ENCODE results near the gene XXYLT1.
"Not testable (repeated sequence)": the region's sequence is repeated elsewhere in the genome, so short reads cannot be mapped to it uniquely, and the experiment has no call there.

The XXYLT1 gene, protein sequence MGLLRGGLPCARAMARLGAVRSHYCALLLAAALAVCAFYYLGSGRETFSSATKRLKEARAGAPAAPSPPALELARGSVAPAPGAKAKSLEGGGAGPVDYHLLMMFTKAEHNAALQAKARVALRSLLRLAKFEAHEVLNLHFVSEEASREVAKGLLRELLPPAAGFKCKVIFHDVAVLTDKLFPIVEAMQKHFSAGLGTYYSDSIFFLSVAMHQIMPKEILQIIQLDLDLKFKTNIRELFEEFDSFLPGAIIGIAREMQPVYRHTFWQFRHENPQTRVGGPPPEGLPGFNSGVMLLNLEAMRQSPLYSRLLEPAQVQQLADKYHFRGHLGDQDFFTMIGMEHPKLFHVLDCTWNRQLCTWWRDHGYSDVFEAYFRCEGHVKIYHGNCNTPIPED

DNA sequence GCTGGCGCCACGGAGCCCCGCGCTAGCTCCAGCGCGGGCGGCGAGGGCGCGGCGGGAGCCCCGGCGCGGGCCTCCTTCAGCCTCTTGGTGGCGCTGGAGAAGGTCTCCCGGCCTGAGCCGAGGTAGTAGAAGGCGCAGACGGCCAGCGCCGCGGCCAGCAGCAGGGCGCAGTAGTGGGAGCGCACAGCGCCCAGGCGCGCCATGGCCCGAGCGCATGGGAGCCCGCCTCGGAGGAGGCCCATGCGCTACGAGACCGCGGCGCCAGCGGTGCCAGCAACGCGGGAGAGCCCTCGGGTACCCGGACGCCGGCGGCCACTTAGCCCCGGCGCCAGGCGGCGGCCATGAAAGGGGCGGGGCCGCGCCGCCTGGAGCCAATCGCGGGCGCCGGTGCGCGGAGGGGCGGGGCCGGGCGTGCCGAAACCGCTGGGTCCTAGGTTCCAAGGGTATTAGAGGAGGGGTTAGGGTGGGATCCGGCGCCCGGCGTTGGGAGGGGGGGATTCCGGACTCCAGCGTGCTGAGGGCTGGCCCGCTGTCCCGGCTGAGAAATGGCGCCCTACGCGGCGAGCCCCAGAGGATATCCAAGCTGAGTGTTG, at the start of gene XXYLT1:
Gene XXYLT1, minus strand, starts transcription at position 343 of the 593 bp plus-strand sequence. Its CDS starts 101 bp downstream, at position 242.
- Histone ChIP-seq H3K36me3 (ENCODE audit: control insufficient read depth in 1 of 2, insufficient read depth in 2 of 2, low read length in 2 of 2) (no peaks in the 10 kb centered on the region), H3K4me1 (ENCODE audit: control insufficient read depth in 1 of 2, insufficient read depth in 2 of 2, low read length in 2 of 2) (peaks cover 19 to 24% of the 10 kb centered on the region in 2 donors), H3K4me3 (ENCODE audit: low read depth in 1 of 2, low read length in 2 of 2) (peak within 1 kb of the TSS; percentile 63 to 81), H3K27ac (ENCODE audit: low read length) (no peak within 1 kb of the TSS), H3K9me3 (ENCODE audit: control insufficient read depth in 1 of 2, low read length in 2 of 2) (no peaks in the 10 kb centered on the region), H3K27me3 (ENCODE audit: low read depth, low read length) (no peaks in the 10 kb centered on the region)

DNA sequence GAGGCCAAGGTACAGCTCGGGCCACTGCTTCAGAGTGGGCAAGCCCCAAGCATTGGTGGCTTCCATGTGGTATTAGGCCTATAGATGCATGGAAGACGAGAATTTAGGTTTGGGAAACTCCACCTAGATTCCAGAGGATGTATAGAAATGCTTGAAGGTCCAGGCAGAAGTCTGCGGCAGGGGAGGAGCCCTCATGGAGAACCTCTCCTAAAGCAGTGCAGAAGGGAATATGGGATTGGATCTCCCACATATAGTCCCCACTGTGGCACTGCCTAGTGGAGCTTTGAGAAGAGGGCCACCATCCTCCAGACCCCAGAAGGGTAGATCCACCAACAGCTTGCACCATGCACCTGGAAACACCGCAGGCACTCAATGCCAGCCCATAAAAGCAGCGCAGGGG, 48.1 kb upstream of the XXYLT1 start:
- no peaks in the 10 kb centered on the region for H3K4me1 ChIP-seq (ENCODE audit: control insufficient read depth in 1 of 2, insufficient read depth in 2 of 2, low read length in 2 of 2)

GRCh38 chr3:195312714-195313113, 41.8 kb upstream of the XXYLT1 start:
- Histone ChIP-seq H3K36me3 (ENCODE audit: control insufficient read depth in 1 of 2, insufficient read depth in 2 of 2, low read length in 2 of 2) (peaks cover 4 to 5% of the 10 kb centered on the region in 2 donors), H3K4me3 (ENCODE audit: low read depth in 1 of 2, low read length in 2 of 2) (no peak overlapping the region), H3K4me1 (ENCODE audit: control insufficient read depth in 1 of 2, insufficient read depth in 2 of 2, low read length in 2 of 2) (no peaks in the 10 kb centered on the region), H3K27ac (ENCODE audit: low read length) (no peak overlapping the region), H3K9me3 (ENCODE audit: control insufficient read depth in 1 of 2, low read length in 2 of 2) (no peaks in the 10 kb centered on the region), H3K27me3 (ENCODE audit: low read depth, low read length) (no peaks in the 10 kb centered on the region)

More for the DNA sequence above, 48.1 kb upstream of the XXYLT1 start:
- no peak overlapping the region for H3K27ac ChIP-seq (ENCODE audit: low read length)
- no peak overlapping the region for H3K4me3 ChIP-seq (ENCODE audit: low read depth in 1 of 2, low read length in 2 of 2)
- no peaks in the 10 kb centered on the region for H3K27me3 ChIP-seq (ENCODE audit: low read depth, low read length)
- H3K9me3 ChIP-seq (ENCODE audit: control insufficient read depth in 1 of 2, low read length in 2 of 2), result no peaks in the 10 kb centered on the region
- H3K36me3 ChIP-seq (ENCODE audit: control insufficient read depth in 1 of 2, insufficient read depth in 2 of 2, low read length in 2 of 2), result peaks cover 0 to 29% of the 10 kb centered on the region in 2 donors

DNA sequence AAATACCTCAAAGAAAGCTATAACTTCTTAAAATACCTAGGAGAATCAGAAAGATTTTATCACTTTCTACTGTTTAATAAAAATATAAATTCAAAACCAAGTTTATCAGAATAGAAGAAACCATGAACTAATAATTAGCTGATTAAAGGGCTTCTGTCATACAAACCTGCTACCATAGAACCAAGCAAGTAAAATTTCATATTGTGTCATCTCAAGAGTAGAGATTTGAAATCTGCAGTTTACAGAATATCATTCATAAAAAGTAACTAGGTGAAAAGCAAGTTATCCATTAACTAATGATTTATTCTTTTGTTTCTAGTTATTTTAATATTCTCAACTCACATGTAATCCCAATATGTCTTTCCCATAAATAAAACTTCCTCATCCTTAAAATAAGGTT, 36.8 kb upstream of the XXYLT1 start:
- H3K9me3 ChIP-seq (ENCODE audit: control insufficient read depth in 1 of 2, low read length in 2 of 2), result no peaks in the 10 kb centered on the region
- no peak overlapping the region for H3K27ac ChIP-seq (ENCODE audit: low read length)
- no peak overlapping the region for H3K4me3 ChIP-seq (ENCODE audit: low read depth in 1 of 2, low read length in 2 of 2)
- H3K4me1 ChIP-seq (ENCODE audit: control insufficient read depth in 1 of 2, insufficient read depth in 2 of 2, low read length in 2 of 2), result no peaks in the 10 kb centered on the region
- no peaks in the 10 kb centered on the region for H3K27me3 ChIP-seq (ENCODE audit: low read depth, low read length)
- peaks cover 4 to 17% of the 10 kb centered on the region in 2 donors for H3K36me3 ChIP-seq (ENCODE audit: control insufficient read depth in 1 of 2, insufficient read depth in 2 of 2, low read length in 2 of 2)

GRCh38 chr3:195306369-195306768, 35.4 kb upstream of the XXYLT1 start:
- H3K9me3 ChIP-seq (ENCODE audit: control insufficient read depth in 1 of 2, low read length in 2 of 2), result no peaks in the 10 kb centered on the region
- no peaks in the 10 kb centered on the region for H3K27me3 ChIP-seq (ENCODE audit: low read depth, low read length)
- no peak overlapping the region for H3K4me3 ChIP-seq (ENCODE audit: low read depth in 1 of 2, low read length in 2 of 2)
- no peaks in the 10 kb centered on the region for H3K4me1 ChIP-seq (ENCODE audit: control insufficient read depth in 1 of 2, insufficient read depth in 2 of 2, low read length in 2 of 2)
- no peak overlapping the region for H3K27ac ChIP-seq (ENCODE audit: low read length)
- peaks cover 7 to 24% of the 10 kb centered on the region in 2 donors for H3K36me3 ChIP-seq (ENCODE audit: control insufficient read depth in 1 of 2, insufficient read depth in 2 of 2, low read length in 2 of 2)

DNA sequence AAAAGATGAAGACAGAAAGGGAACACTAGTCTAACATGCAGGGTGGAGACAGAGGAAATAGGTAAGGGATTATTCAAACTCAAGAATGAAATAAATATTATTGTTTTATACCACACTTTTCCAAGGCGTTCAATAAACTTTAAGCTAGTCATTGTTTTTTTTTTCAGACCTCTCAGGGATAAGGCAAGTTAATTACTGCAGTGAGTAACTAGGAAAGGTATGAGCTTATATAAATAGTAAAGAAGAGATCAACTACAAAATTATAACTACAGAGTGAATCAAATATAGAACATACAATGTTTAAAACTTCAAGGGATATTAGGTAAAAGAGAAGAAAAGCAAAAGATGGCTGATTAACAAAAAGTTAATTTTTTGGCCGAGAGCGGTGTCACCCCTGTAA, 31.5 kb upstream of the XXYLT1 start:
- Histone ChIP-seq H3K27ac (ENCODE audit: low read length) (no peak overlapping the region), H3K36me3 (ENCODE audit: control insufficient read depth in 1 of 2, insufficient read depth in 2 of 2, low read length in 2 of 2) (peaks cover 8 to 42% of the 10 kb centered on the region in 2 donors), H3K4me3 (ENCODE audit: low read depth in 1 of 2, low read length in 2 of 2) (no peak overlapping the region), H3K27me3 (ENCODE audit: low read depth, low read length) (no peaks in the 10 kb centered on the region), H3K4me1 (ENCODE audit: control insufficient read depth in 1 of 2, insufficient read depth in 2 of 2, low read length in 2 of 2) (no peaks in the 10 kb centered on the region), H3K9me3 (ENCODE audit: control insufficient read depth in 1 of 2, low read length in 2 of 2) (no peaks in the 10 kb centered on the region)

DNA sequence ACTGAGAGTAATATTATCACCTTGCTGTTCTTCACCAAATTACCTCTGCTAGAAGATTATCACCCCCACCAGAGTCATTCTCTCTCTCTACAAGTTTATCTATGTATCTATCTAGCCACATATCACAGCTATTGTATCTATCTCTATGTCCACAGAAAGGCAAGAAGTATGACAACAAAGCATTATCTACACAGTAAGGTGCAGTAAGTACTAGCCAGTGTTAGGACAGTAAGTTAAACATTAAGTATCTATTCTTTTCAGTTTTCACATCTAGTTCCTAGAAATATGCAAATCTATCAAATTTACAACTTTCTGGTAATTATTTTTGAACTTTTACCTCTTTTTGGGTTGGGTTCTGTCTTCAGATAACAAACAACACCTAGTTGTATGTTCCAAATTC, 26.5 kb upstream of the XXYLT1 start:
- Histone ChIP-seq H3K9me3 (ENCODE audit: control insufficient read depth in 1 of 2, low read length in 2 of 2) (no peaks in the 10 kb centered on the region), H3K36me3 (ENCODE audit: control insufficient read depth in 1 of 2, insufficient read depth in 2 of 2, low read length in 2 of 2) (peaks cover 29 to 41% of the 10 kb centered on the region in 2 donors), H3K27ac (ENCODE audit: low read length) (no peak overlapping the region), H3K4me1 (ENCODE audit: control insufficient read depth in 1 of 2, insufficient read depth in 2 of 2, low read length in 2 of 2) (no peaks in the 10 kb centered on the region), H3K4me3 (ENCODE audit: low read depth in 1 of 2, low read length in 2 of 2) (no peak overlapping the region), H3K27me3 (ENCODE audit: low read depth, low read length) (no peaks in the 10 kb centered on the region)

GRCh38 chr3:195296662-195297061, 25.7 kb upstream of the XXYLT1 start:
- H3K4me3 ChIP-seq (ENCODE audit: low read depth in 1 of 2, low read length in 2 of 2), result no peak overlapping the region
- peaks cover 32 to 37% of the 10 kb centered on the region in 2 donors for H3K36me3 ChIP-seq (ENCODE audit: control insufficient read depth in 1 of 2, insufficient read depth in 2 of 2, low read length in 2 of 2)
- H3K9me3 ChIP-seq (ENCODE audit: control insufficient read depth in 1 of 2, low read length in 2 of 2), result no peaks in the 10 kb centered on the region
- no peaks in the 10 kb centered on the region for H3K27me3 ChIP-seq (ENCODE audit: low read depth, low read length)
- H3K27ac ChIP-seq (ENCODE audit: low read length), result no peak overlapping the region
- H3K4me1 ChIP-seq (ENCODE audit: control insufficient read depth in 1 of 2, insufficient read depth in 2 of 2, low read length in 2 of 2), result no peaks in the 10 kb centered on the region

- no peaks in the 10 kb centered on the region for H3K4me1 ChIP-seq (ENCODE audit: control insufficient read depth in 1 of 2, insufficient read depth in 2 of 2, low read length in 2 of 2)
- H3K9me3 ChIP-seq (ENCODE audit: control insufficient read depth in 1 of 2, low read length in 2 of 2), result no peaks in the 10 kb centered on the region
- no peaks in the 10 kb centered on the region for H3K27me3 ChIP-seq (ENCODE audit: low read depth, low read length)
- no peak overlapping the region for H3K4me3 ChIP-seq (ENCODE audit: low read depth in 1 of 2, low read length in 2 of 2)
- H3K27ac ChIP-seq (ENCODE audit: low read length), result no peak overlapping the region
- H3K36me3 ChIP-seq (ENCODE audit: control insufficient read depth in 1 of 2, insufficient read depth in 2 of 2, low read length in 2 of 2), result peaks cover 35 to 51% of the 10 kb centered on the region in 2 donors
Measured at GRCh38 chr3:195291121-195291520, 20.2 kb upstream of the XXYLT1 start.

DNA sequence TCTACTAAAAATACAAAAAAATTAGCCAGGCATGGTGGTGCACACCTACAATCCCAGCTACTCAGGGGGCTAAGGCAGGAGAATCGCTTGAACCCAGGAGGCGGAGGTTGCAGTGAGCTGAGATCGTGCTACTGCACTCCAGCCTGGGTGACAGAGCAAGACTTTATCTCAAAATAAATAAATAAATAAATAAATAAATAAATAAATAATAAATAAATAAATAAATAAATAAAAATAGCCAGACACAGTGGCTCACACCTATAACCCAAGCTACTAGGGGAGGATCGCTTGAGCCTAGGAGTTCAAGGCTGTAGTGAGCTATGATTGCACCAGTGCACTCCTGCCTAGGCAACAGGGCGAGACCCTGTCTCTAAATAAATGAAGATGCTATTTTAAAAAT, 19.7 kb upstream of the XXYLT1 start:
- not testable (repeated sequence) for H3K9me3 ChIP-seq (ENCODE audit: control insufficient read depth in 1 of 2, low read length in 2 of 2); H3K27ac ChIP-seq (ENCODE audit: low read length); H3K4me1 ChIP-seq (ENCODE audit: control insufficient read depth in 1 of 2, insufficient read depth in 2 of 2, low read length in 2 of 2); H3K27me3 ChIP-seq (ENCODE audit: low read depth, low read length); H3K4me3 ChIP-seq (ENCODE audit: low read depth in 1 of 2, low read length in 2 of 2)
- H3K36me3 ChIP-seq (ENCODE audit: control insufficient read depth in 1 of 2, insufficient read depth in 2 of 2, low read length in 2 of 2), result peaks cover 35 to 51% of the 10 kb centered on the region in 2 donors

DNA sequence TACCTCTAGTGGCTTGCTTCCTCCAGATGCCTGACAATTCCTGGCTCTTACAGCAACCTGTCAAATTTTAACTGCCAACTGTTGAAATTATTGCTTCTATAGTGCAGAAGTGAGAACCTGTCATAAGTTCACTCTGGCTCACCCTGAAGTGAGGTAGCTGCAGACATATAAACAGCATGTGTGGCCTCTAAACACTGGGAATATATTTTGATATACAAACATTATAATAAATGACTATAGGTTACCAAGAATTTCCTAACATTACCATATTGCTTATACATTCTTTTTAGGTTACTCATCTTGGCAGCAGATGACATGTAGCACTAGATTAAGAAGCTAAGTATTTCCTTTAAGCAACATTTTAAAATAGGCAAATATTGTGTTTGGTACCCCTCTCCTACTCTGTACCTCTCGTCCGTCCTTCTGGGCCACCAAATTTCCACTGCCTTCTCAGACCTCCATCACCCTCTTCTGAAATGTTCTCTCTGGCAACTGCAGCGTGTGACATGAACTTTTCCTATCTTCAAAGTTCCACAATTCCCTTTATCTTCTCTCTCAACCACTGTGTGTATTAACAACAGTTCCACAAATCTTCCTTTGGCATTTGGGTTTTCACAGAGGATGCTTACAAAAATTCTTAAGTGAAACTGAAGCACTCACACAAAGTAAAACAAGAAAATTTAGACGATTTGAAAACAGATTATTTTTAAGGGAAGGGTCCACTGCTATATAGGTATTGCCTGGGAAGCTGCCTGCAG, 15.3 kb upstream of the XXYLT1 start:
- no peaks in the 10 kb centered on the region for H3K27me3 ChIP-seq (ENCODE audit: low read depth, low read length)
- H3K4me1 ChIP-seq (ENCODE audit: control insufficient read depth in 1 of 2, insufficient read depth in 2 of 2, low read length in 2 of 2), result no peaks in the 10 kb centered on the region
- no peak overlapping the region for H3K27ac ChIP-seq (ENCODE audit: low read length)
- H3K36me3 ChIP-seq (ENCODE audit: control insufficient read depth in 1 of 2, insufficient read depth in 2 of 2, low read length in 2 of 2), result peaks cover 17 to 35% of the 10 kb centered on the region in 2 donors
- no peak overlapping the region for H3K4me3 ChIP-seq (ENCODE audit: low read depth in 1 of 2, low read length in 2 of 2)
- no peaks in the 10 kb centered on the region for H3K9me3 ChIP-seq (ENCODE audit: control insufficient read depth in 1 of 2, low read length in 2 of 2)

Data from muscle layer of duodenum (tissue), 2 donors.